OCI-LY7 (cell line): ENCODE results near the gene CNOT6L. TPM values are rescaled to one million over a fixed set of nuclear protein-coding genes. Genes with fewer than 3 reads are reported as not detected.

Experiments used
- BruUV-seq: library from RNA; stranded (reverse); fragments of 400-500 nt; replicated peaks from 2 replicates; lab custom pipeline; 2021; lab: Mats Ljungman, UMichigan
- CTCF ChIA-PET: fragments of 300-600 bp; sonication (Branson Sonifier 250); formaldehyde crosslinking; loops from one replicate; lab custom pipeline; 2022; ENCODE audit warnings: antibody characterized with exemption; ENCODE audit not compliant: unreplicated experiment; lab: Charles Lee
- POLR2A ChIA-PET: fragments of 300-600 bp; sonication (Branson Sonifier 250); formaldehyde crosslinking; loops from one replicate; lab custom pipeline; 2022; ENCODE audit warnings: antibody characterized with exemption; lab: Charles Lee
- DNase-seq: peaks from one replicate; pipeline ENCODE4 v3.0.0-alpha.2; 2015; ENCODE audit warnings: low spot score
- H2AFZ ChIP-seq: fragments of 200-600 bp; sonication (generic), shearing (Covaris generic); 2 replicates; pipeline ENCODE4 v1.6.1; 2014; ENCODE audit warnings: mild to moderate bottlenecking, antibody characterized with exemption, low read length, moderate library complexity
- H3K27ac ChIP-seq: fragments of 200-600 bp; sonication (generic); 2 replicates; pipeline ENCODE4 v1.5.1; 2014; ENCODE audit warnings: mixed run types, low read depth, mild to moderate bottlenecking, moderate library complexity, low read length, inconsistent platforms; ENCODE audit not compliant: poor library complexity, severe bottlenecking
- H3K36me3 ChIP-seq: fragments of 200-600 bp; sonication (generic); 2 replicates; pipeline ENCODE4 v1.6.1; 2014; ENCODE audit warnings: mild to moderate bottlenecking, antibody characterized with exemption, low read length, moderate library complexity, mixed read lengths; ENCODE audit not compliant: insufficient read depth
- H3K4me1 ChIP-seq: fragments of 200-600 bp; sonication (generic); 2 replicates; pipeline ENCODE4 v1.5.1; 2014; ENCODE audit warnings: mild to moderate bottlenecking, low read length; ENCODE audit not compliant: insufficient read depth, poor library complexity, severe bottlenecking
- H3K4me2 ChIP-seq: fragments of 200-600 bp; sonication (generic); 2 replicates; pipeline ENCODE4 v1.6.1; 2014; ENCODE audit warnings: mild to moderate bottlenecking, low read length
- H3K4me3 ChIP-seq: fragments of 200-600 bp; sonication (generic); 2 replicates; pipeline ENCODE4 v1.5.1; 2014; ENCODE audit warnings: mild to moderate bottlenecking, low read depth, low read length; ENCODE audit not compliant: poor library complexity, severe bottlenecking
- H3K79me2 ChIP-seq: fragments of 200-600 bp; sonication (generic); 2 replicates; pipeline ENCODE4 v1.6.1; 2016; ENCODE audit warnings: low read depth, mild to moderate bottlenecking, low read length, moderate library complexity, mixed read lengths; ENCODE audit not compliant: insufficient read depth
- H3K9me2 ChIP-seq: fragments of 200-600 bp; sonication (generic); 2 replicates; pipeline ENCODE4 v1.6.1; 2016; ENCODE audit warnings: mild to moderate bottlenecking, low read length, mixed read lengths; ENCODE audit not compliant: insufficient read depth
- H3K9me3 ChIP-seq: fragments of 200-600 bp; sonication (generic); 2 replicates; pipeline ENCODE4 v1.6.1; 2014; ENCODE audit warnings: mild to moderate bottlenecking, mixed run types, low read length, mixed read lengths
- H4K20me1 ChIP-seq: fragments of 200-600 bp; sonication (generic); 2 replicates; pipeline ENCODE4 v1.6.1; 2014; ENCODE audit warnings: mild to moderate bottlenecking, antibody characterized with exemption, low read length, moderate library complexity, mixed read lengths; ENCODE audit not compliant: insufficient read depth
- EZH2phosphoT487 ChIP-seq: fragments of 200-600 bp; sonication (generic); IDR thresholded peaks from 2 replicates; pipeline ENCODE4 v1.6.1; 2018; ENCODE audit warnings: low read depth, borderline replicate concordance, mild to moderate bottlenecking, mixed run types, antibody characterized with exemption, low read length, moderate library complexity, mixed read lengths
- intact Hi-C: fragments of 100-400 bp; cut with micrococcal nuclease; formaldehyde crosslinking; loops from one replicate; pipeline ENCODE4 v1.10.0; 2022; ENCODE audit not compliant: unreplicated experiment
- total RNA-seq, 2 experiments: library from RNA; depleted of rRNA in 1 of 2; stranded (reverse); fragments of >200 nt in 1 of 2; shearing (Covaris generic) in 1 of 2; gene quantifications; 2 replicates each; pipeline ENCODE4 v1.2.3, GENCODE V29; 2014 to 2022
- TF ChIP-seq, protein P1 (sequence below): fragments of 200-600 bp; sonication (generic); conservative IDR thresholded peaks from 2 replicates; pipeline ENCODE4 v1.5.1; 2014; ENCODE audit warnings: mild to moderate bottlenecking, antibody characterized with exemption, low read length, moderate library complexity, mixed read lengths

Gene CNOT6L
- total RNA-seq, 2 experiments from 2014 or later = 21.4 to 112 TPM

GRCh38 chr4:77787969-77788368 is 31.2 kb downstream of the CNOT6L start:
- Histone ChIP-seq H3K4me3 (no peak overlapping the region), H2AFZ (no peak overlapping the region), H3K9me3 (no peaks in the 10 kb centered on the region), H3K4me1 (peaks cover 4% of the 10 kb centered on the region), H3K79me2 (peaks cover 99% of the 10 kb centered on the region), H3K4me2 (no peak overlapping the region), H3K36me3 (no peaks in the 10 kb centered on the region), H3K9me2 (no peaks in the 10 kb centered on the region), H3K27ac (no peak overlapping the region), H4K20me1 (peaks cover 9% of the 10 kb centered on the region)
- intact Hi-C loops = no loop called here
- ChIA-PET POLR2A (interaction anchor here (0.7 to 1.0 kb wide), 2 partner anchors 9 to 807 kb away, joined by 3 read pairs; no protein-coding TSS in a partner anchor), CTCF (no interaction called here)
- no TSS peak for BruUV-seq
- no peak for TF ChIP-seq EZH2phosphoT487
- TF ChIP-seq, protein P1, sequence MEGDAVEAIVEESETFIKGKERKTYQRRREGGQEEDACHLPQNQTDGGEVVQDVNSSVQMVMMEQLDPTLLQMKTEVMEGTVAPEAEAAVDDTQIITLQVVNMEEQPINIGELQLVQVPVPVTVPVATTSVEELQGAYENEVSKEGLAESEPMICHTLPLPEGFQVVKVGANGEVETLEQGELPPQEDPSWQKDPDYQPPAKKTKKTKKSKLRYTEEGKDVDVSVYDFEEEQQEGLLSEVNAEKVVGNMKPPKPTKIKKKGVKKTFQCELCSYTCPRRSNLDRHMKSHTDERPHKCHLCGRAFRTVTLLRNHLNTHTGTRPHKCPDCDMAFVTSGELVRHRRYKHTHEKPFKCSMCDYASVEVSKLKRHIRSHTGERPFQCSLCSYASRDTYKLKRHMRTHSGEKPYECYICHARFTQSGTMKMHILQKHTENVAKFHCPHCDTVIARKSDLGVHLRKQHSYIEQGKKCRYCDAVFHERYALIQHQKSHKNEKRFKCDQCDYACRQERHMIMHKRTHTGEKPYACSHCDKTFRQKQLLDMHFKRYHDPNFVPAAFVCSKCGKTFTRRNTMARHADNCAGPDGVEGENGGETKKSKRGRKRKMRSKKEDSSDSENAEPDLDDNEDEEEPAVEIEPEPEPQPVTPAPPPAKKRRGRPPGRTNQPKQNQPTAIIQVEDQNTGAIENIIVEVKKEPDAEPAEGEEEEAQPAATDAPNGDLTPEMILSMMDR = no peak
- DNase-seq = no peak

DNA sequence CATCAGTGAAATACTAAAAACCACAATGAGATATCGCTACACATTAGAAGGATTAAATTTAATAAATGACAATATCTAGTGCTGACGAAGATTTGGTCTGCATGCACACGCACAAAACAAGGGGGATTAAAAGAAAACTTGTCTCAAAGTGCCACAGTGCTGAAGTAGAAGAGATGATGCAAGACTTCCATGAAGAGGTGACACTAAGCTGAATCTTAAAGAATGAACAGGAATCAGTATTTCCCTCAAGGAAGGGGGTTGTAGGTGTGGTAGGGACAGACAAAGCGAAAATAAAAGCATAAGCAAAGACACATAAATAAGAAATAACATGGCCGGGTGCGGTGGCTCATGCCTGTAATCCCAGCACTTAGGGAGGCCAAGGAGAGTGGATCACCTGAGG is 33.5 kb downstream of the CNOT6L start:
- Histone ChIP-seq H3K9me3 (no peaks in the 10 kb centered on the region), H4K20me1 (peaks cover 22% of the 10 kb centered on the region), H3K27ac (no peak overlapping the region), H3K4me3 (no peak overlapping the region), H3K4me2 (no peak overlapping the region), H3K4me1 (peaks cover 14% of the 10 kb centered on the region), H3K36me3 (no peaks in the 10 kb centered on the region), H3K9me2 (no peaks in the 10 kb centered on the region), H2AFZ (no peak overlapping the region), H3K79me2 (peaks cover 99% of the 10 kb centered on the region)
- TF ChIP-seq EZH2phosphoT487 = no peak
- TF ChIP-seq, protein P1 = no peak
- intact Hi-C loops = no loop called here
- BruUV-seq = no TSS peak
- POLR2A ChIA-PET = interaction anchor here (0.5 to 1.0 kb wide), 3 partner anchors 14 to 146 kb away, joined by 3 to 4 read pairs (median 4); no protein-coding TSS in a partner anchor
- DNase-seq = no peak
- CTCF ChIA-PET = no interaction called here

DNA sequence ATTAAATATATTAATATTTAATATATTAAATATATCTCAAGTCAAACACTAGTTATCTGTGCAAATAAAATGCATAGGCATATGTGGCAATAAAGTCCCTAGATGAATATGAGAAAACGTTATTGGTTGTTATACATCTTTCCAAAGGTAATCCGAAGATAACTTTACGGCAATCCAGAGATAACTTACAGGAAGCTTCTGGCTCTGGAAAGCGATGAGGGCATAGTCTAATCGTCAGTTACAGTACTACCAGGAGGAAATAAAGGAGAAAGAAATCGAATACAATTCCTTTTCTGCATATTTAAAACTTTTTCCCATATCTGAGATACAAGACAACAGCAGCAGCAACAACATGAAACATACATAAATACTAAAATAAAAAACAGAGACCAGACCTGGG is 35.3 kb downstream of the CNOT6L start:
- intact Hi-C loops = no loop called here
- peaks cover 22% of the 10 kb centered on the region for H4K20me1 ChIP-seq

More for the DNA sequence above, 35.3 kb downstream of the CNOT6L start:
- no peak overlapping the region for H3K4me3 ChIP-seq
- ChIA-PET POLR2A (interaction anchor here (0.7 kb wide), 3 partner anchors 14 to 36 kb away, joined by 3 read pairs; no protein-coding TSS in a partner anchor), CTCF (no interaction called here)
- no peak overlapping the region for H2AFZ ChIP-seq
- no peaks in the 10 kb centered on the region for H3K36me3 ChIP-seq
- no peaks in the 10 kb centered on the region for H3K9me3 ChIP-seq
- H3K4me2 ChIP-seq = no peak overlapping the region
- H3K4me1 ChIP-seq = peaks cover 14% of the 10 kb centered on the region
- H3K27ac ChIP-seq = no peak overlapping the region
- no TSS peak for BruUV-seq
- no peak for DNase-seq
- H3K9me2 ChIP-seq = no peaks in the 10 kb centered on the region
- H3K79me2 ChIP-seq = peaks cover 100% of the 10 kb centered on the region
- TF ChIP-seq, protein P1 = no peak
- no peak for TF ChIP-seq EZH2phosphoT487
